ENCODE measurements around the gene KLK10.

KLK10 gene

GRCh38 chr19:51016798-51017683 lies 2.5 kb downstream of the KLK10 start:
- no peaks in the 10 kb centered on the region for H3K36me3 ChIP-seq (ENCODE audit: control insufficient read depth, insufficient read depth, low read length)
- peaks cover 10% of the 10 kb centered on the region for H3K4me1 ChIP-seq (ENCODE audit: control insufficient read depth, insufficient read depth, low read length)
- WGBS, 2 experiments = 1 to 2% methylated on average over 68 of the region's 68 CpGs
- peaks cover 65% of the 10 kb centered on the region for H3K27me3 ChIP-seq (ENCODE audit: control insufficient read depth, insufficient read depth, low read length, poor library complexity, severe bottlenecking)
- H3K27ac ChIP-seq (ENCODE audit: insufficient read depth, low read depth, low read length, poor library complexity, severe bottlenecking) = no peak overlapping the region
- H3K4me3 ChIP-seq (ENCODE audit: insufficient read depth, low read depth, low read length) = peak overlapping the region; percentile 49
- no peaks in the 10 kb centered on the region for H3K9me3 ChIP-seq (ENCODE audit: control insufficient read depth, low read length)

GRCh38 chr19:51015691-51016267 lies 3.7 kb downstream of the KLK10 start:
- Histone ChIP-seq H3K27ac (ENCODE audit: insufficient read depth, low read depth, low read length, poor library complexity, severe bottlenecking) (no peak overlapping the region), H3K4me1 (ENCODE audit: control insufficient read depth, insufficient read depth, low read length) (peaks cover 10% of the 10 kb centered on the region), H3K27me3 (ENCODE audit: control insufficient read depth, insufficient read depth, low read length, poor library complexity, severe bottlenecking) (peaks cover 63% of the 10 kb centered on the region), H3K36me3 (ENCODE audit: control insufficient read depth, insufficient read depth, low read length) (no peaks in the 10 kb centered on the region), H3K9me3 (ENCODE audit: control insufficient read depth, low read length) (no peaks in the 10 kb centered on the region), H3K4me3 (ENCODE audit: insufficient read depth, low read depth, low read length) (no peak overlapping the region)
- WGBS, 2 experiments = 86 to 88% methylated on average over 18 of the region's 19 CpGs

- H3K4me3 ChIP-seq (ENCODE audit: insufficient read depth, low read depth, low read length) = no peak overlapping the region
These were observed 5.3 kb downstream of the KLK10 start for GRCh38 chr19:51014242-51014641.

GRCh38 chr19:51012661-51013190 lies 6.8 kb downstream of the KLK10 start:
- peaks cover 33% of the 10 kb centered on the region for H3K27me3 ChIP-seq (ENCODE audit: control insufficient read depth, insufficient read depth, low read length, poor library complexity, severe bottlenecking)
- no peak overlapping the region for H3K27ac ChIP-seq (ENCODE audit: insufficient read depth, low read depth, low read length, poor library complexity, severe bottlenecking)
- H3K9me3 ChIP-seq (ENCODE audit: control insufficient read depth, low read length) = no peaks in the 10 kb centered on the region
- H3K4me3 ChIP-seq (ENCODE audit: insufficient read depth, low read depth, low read length) = no peak overlapping the region
- no peaks in the 10 kb centered on the region for H3K36me3 ChIP-seq (ENCODE audit: control insufficient read depth, insufficient read depth, low read length)
- H3K4me1 ChIP-seq (ENCODE audit: control insufficient read depth, insufficient read depth, low read length) = peaks cover 5% of the 10 kb centered on the region
- WGBS, 2 experiments = 86 to 91% methylated on average over 12 of the region's 12 CpGs

More at GRCh38 chr19:51014242-51014641, 5.3 kb downstream of the KLK10 start:
- Histone ChIP-seq H3K36me3 (ENCODE audit: control insufficient read depth, insufficient read depth, low read length) (no peaks in the 10 kb centered on the region), H3K9me3 (ENCODE audit: control insufficient read depth, low read length) (no peaks in the 10 kb centered on the region), H3K4me1 (ENCODE audit: control insufficient read depth, insufficient read depth, low read length) (peaks cover 8% of the 10 kb centered on the region), H3K27ac (ENCODE audit: insufficient read depth, low read depth, low read length, poor library complexity, severe bottlenecking) (no peak overlapping the region), H3K27me3 (ENCODE audit: control insufficient read depth, insufficient read depth, low read length, poor library complexity, severe bottlenecking) (peaks cover 48% of the 10 kb centered on the region)
- whole genome bisulfite sequencing, 2 experiments = 89 to 94% methylated on average over 6 of the region's 6 CpGs

- Histone ChIP-seq H3K4me1 (ENCODE audit: control insufficient read depth, insufficient read depth, low read length) (no peaks in the 10 kb centered on the region), H3K9me3 (ENCODE audit: control insufficient read depth, low read length) (no peaks in the 10 kb centered on the region), H3K27ac (ENCODE audit: insufficient read depth, low read depth, low read length, poor library complexity, severe bottlenecking) (no peak overlapping the region), H3K27me3 (ENCODE audit: control insufficient read depth, insufficient read depth, low read length, poor library complexity, severe bottlenecking) (peaks cover 8% of the 10 kb centered on the region), H3K4me3 (ENCODE audit: insufficient read depth, low read depth, low read length) (no peak overlapping the region), H3K36me3 (ENCODE audit: control insufficient read depth, insufficient read depth, low read length) (no peaks in the 10 kb centered on the region)
- WGBS, 2 experiments = 71 to 82% methylated on average over 4 of the region's 4 CpGs
These were observed 9.3 kb downstream of the KLK10 start for GRCh38 chr19:51010066-51010795.

- Histone ChIP-seq H3K36me3 (ENCODE audit: control insufficient read depth, insufficient read depth, low read length) (no peaks in the 10 kb centered on the region), H3K9me3 (ENCODE audit: control insufficient read depth, low read length) (no peaks in the 10 kb centered on the region), H3K4me3 (ENCODE audit: insufficient read depth, low read depth, low read length) (no peak overlapping the region), H3K27ac (ENCODE audit: insufficient read depth, low read depth, low read length, poor library complexity, severe bottlenecking) (no peak overlapping the region), H3K4me1 (ENCODE audit: control insufficient read depth, insufficient read depth, low read length) (no peaks in the 10 kb centered on the region), H3K27me3 (ENCODE audit: control insufficient read depth, insufficient read depth, low read length, poor library complexity, severe bottlenecking) (no peaks in the 10 kb centered on the region)
- WGBS, 2 experiments = 87% methylated on average over 18 to 19 of the region's 19 CpGs
These were observed 10.2 kb downstream of the KLK10 start for GRCh38 chr19:51009061-51009891.

- no peaks in the 10 kb centered on the region for H3K27me3 ChIP-seq (ENCODE audit: control insufficient read depth, insufficient read depth, low read length, poor library complexity, severe bottlenecking)
- no peaks in the 10 kb centered on the region for H3K4me1 ChIP-seq (ENCODE audit: control insufficient read depth, insufficient read depth, low read length)
- H3K4me3 ChIP-seq (ENCODE audit: insufficient read depth, low read depth, low read length) = no peak overlapping the region
- no peak overlapping the region for H3K27ac ChIP-seq (ENCODE audit: insufficient read depth, low read depth, low read length, poor library complexity, severe bottlenecking)
- no peaks in the 10 kb centered on the region for H3K9me3 ChIP-seq (ENCODE audit: control insufficient read depth, low read length)
- WGBS, 2 experiments = 88 to 93% methylated on average over 3 of the region's 3 CpGs
- no peaks in the 10 kb centered on the region for H3K36me3 ChIP-seq (ENCODE audit: control insufficient read depth, insufficient read depth, low read length)
These were observed 12.0 kb downstream of the KLK10 start for GRCh38 chr19:51007488-51007887.

- H3K4me3 ChIP-seq (ENCODE audit: insufficient read depth, low read depth, low read length) = no peak overlapping the region
- peaks cover 3% of the 10 kb centered on the region for H3K4me1 ChIP-seq (ENCODE audit: control insufficient read depth, insufficient read depth, low read length)
- H3K36me3 ChIP-seq (ENCODE audit: control insufficient read depth, insufficient read depth, low read length) = no peaks in the 10 kb centered on the region
- H3K27me3 ChIP-seq (ENCODE audit: control insufficient read depth, insufficient read depth, low read length, poor library complexity, severe bottlenecking) = no peaks in the 10 kb centered on the region
- no peaks in the 10 kb centered on the region for H3K9me3 ChIP-seq (ENCODE audit: control insufficient read depth, low read length)
- WGBS, 2 experiments = 61% methylated on average over 8 of the region's 8 CpGs
- H3K27ac ChIP-seq (ENCODE audit: insufficient read depth, low read depth, low read length, poor library complexity, severe bottlenecking) = no peak overlapping the region
These were observed 13.1 kb downstream of the KLK10 start for GRCh38 chr19:51006406-51006805.

- H3K36me3 ChIP-seq (ENCODE audit: control insufficient read depth, insufficient read depth, low read length) = no peaks in the 10 kb centered on the region
- WGBS, 2 experiments = 90 to 97% methylated on average over 1 of the region's 1 CpG
- no peaks in the 10 kb centered on the region for H3K27me3 ChIP-seq (ENCODE audit: control insufficient read depth, insufficient read depth, low read length, poor library complexity, severe bottlenecking)
- H3K27ac ChIP-seq (ENCODE audit: insufficient read depth, low read depth, low read length, poor library complexity, severe bottlenecking) = no peak overlapping the region
- peaks cover 3% of the 10 kb centered on the region for H3K4me1 ChIP-seq (ENCODE audit: control insufficient read depth, insufficient read depth, low read length)
- no peaks in the 10 kb centered on the region for H3K9me3 ChIP-seq (ENCODE audit: control insufficient read depth, low read length)
- no peak overlapping the region for H3K4me3 ChIP-seq (ENCODE audit: insufficient read depth, low read depth, low read length)
These were observed 14.3 kb downstream of the KLK10 start for GRCh38 chr19:51005248-51005647.
